Sciatic nerve (tissue), 2 donors: ENCODE results near the gene SLC16A11. TPM values are rescaled to one million over a fixed set of nuclear protein-coding genes. Genes with fewer than 3 reads are reported as not detected.
"Not testable (repeated sequence)": the region's sequence is repeated elsewhere in the genome, so short reads cannot be mapped to it uniquely, and the experiment has no call there.

Source experiments
- ATAC-seq: fragments of 200-7000 bp; cut with Tn5 transposase; one replicate; pipeline ENCODE4 v1.9.1; 2020; ENCODE audit warnings: mild to moderate bottlenecking, moderate library complexity
- DNase-seq: peaks from one replicate; pipeline ENCODE4 v3.0.0-alpha.2; 2020; ENCODE audit warnings: low spot score
- intact Hi-C: fragments of 100-400 bp; cut with DNase I; formaldehyde crosslinking; loops from one replicate; pipeline ENCODE4 v1.14.2; 2022
- total RNA-seq: library from RNA; stranded (reverse); fragmentation: NEBNext Ultra II Directional; extraction: Animal tissue kit (Norgen Biotek cat#: 25700); gene quantifications from one replicate; pipeline ENCODE4 v1.2.1, GENCODE V29; 2021
- donor health status: DM: no; HTN: no; CAD: no.
- donor health status: DM: no; HTN: no; CAD: no.

Gene SLC16A11, protein sequence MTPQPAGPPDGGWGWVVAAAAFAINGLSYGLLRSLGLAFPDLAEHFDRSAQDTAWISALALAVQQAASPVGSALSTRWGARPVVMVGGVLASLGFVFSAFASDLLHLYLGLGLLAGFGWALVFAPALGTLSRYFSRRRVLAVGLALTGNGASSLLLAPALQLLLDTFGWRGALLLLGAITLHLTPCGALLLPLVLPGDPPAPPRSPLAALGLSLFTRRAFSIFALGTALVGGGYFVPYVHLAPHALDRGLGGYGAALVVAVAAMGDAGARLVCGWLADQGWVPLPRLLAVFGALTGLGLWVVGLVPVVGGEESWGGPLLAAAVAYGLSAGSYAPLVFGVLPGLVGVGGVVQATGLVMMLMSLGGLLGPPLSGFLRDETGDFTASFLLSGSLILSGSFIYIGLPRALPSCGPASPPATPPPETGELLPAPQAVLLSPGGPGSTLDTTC
- 0.89 TPM for total RNA-seq

DNA sequence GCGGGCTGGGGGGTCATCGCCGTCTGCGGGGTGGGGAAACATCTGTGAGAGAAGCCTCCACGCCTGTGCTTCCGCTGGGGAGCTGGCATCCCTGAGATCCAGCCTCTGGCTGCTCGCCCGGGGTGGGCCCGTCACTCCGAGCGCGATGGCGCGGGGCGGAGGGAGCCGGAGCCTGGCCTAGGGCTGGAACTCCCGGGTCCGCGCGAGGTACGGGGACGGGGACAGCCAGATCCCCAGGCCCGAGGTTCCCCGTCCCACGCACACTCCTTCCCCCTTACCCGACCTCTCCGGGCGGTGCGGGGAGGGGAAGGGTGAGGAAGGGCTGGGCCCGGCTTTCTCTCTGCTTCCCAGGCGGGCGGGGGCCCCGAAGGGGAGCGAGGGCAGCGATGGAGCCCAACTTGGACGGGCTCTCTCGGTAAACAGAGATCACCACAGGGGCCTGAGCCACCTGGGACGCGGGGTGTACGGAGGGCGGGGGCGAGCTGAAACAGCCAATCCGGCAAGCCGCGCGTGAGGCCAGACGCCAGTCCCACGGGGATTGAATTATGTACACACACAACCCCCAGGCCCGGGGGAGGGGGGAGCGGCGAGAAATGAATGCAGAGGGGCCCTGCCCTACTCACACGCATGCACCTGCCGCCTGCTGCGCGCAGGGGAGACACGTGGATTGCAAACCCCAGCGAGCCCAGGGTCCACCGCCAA is at the start of gene SLC16A11:
SLC16A11 (minus strand) TSS at position 596 of the 702 bp plus-strand sequence; CDS start at position 17, 579 bp downstream.
- intact Hi-C loops = no loop called here
- DNase-seq = no peak
- peak; percentile 53 for ATAC-seq

DNA sequence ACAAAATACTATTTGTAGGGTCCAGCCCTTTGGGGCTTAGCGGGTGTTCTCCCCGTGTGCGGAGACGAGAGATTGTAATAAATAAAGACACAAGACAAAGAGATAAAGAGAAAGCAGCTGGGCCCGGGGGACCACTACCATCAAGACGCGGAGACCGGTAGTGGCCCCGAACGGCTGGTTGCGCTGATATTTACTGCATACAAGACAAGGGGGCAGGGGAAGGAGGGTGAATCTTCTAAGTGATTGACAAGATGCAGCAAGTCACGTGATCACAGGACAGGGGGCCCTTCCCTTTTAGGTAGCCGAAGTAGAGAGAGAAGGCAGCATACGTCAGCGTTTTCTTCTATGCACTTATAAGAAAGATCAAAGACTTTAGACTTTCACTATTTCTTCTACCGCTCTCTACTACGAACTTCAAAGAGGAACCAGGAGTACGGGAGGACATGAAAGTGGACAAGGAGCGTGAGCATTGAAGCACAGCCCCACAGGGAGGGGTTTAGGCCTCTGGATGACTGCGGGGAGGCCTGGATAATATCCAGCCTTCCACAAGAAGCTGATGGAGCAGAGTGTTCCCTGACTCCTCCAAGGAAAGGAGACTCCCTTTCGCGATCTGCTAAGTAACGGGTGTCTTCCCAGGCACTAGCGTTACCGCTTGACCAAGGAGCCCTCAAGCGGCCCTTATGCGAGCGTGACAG is 47.6 kb upstream of the SLC16A11 start:
- intact Hi-C loops, DNase-seq, ATAC-seq: not testable (repeated sequence)

DNA sequence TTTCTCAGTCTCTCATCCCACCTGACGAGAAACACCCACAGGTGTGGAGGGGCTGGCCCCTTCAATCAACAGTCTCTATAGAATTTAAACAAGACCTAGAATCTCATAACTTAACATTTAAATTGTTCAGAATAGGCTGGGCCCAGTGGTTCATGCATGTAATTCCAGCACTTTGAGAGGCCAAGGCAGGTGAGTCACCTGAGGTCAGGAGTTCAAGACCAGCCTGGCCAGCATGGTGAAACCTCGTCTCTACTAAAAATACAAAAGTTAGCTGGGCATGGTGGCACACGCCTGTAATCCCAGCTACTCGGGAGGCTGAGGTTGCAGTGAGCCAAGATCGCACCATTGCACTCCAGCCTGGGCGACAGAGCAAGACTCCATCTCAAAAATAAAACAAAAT is 45.7 kb upstream of the SLC16A11 start:
- ATAC-seq, DNase-seq, intact Hi-C loops: not testable (repeated sequence)

DNA sequence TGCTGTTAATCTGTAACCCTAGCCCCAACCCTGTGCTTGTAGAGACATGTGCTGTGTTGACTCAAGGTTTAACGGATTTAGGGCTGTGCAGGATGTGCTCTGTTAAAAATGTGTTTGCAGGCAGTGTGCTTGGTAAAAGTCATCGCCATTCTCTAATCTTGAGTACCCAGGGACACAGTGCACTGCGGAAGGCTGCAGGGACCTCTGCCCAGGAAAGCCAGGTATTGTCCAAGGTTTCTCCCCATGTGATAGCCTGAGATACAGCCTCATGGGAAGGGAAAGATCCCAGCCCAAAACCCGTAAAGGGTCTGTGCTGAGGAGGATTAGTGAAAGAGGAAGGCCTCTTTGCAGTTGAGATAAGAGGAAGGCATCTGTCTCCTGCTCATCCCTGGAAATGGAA is 44.5 kb upstream of the SLC16A11 start:
- ATAC-seq, intact Hi-C loops, DNase-seq: not testable (repeated sequence)

DNA sequence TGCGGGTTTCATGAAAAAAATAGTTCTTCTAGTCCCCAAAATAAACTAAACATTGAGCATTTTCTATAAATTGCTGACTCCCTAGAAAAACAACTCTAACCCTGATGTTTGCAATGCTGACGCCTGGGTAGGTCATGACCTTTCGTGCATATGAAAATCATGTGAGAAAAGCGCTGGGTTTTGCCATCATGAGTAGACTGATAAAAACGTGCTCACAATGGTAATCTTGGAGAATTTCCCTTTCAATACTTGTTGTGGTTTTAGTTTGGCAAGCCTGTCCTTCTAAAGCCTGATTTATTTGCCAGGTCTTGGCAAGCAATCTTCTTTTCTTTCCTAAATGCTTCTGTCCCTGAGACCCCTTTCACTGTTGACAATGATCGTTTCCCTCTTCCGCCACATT is 40.2 kb upstream of the SLC16A11 start:
- DNase-seq (no peak), ATAC-seq (no peak)
- intact Hi-C loops = no loop called here

DNA sequence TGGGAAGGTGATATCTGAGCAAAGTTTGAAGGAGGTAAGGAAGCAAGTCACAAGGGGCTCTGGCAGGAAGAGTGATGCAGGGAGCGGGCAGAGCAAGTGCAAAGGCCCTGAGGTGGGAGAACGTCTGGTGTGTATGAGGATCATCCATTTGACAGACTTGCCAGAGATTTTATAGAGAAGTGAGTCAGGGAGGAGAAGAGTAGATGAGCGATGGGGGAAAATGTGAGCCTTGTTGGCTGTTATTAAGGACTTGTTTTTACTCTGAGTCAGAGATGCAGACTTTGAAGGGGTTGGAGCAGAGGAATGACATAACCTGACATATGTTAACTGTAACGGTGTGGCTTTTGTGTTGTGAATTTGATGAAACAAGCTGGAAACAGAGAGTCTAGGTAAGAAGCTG is 39.7 kb upstream of the SLC16A11 start:
- ATAC-seq (no peak), DNase-seq (no peak)
- intact Hi-C loops = no loop called here

DNA sequence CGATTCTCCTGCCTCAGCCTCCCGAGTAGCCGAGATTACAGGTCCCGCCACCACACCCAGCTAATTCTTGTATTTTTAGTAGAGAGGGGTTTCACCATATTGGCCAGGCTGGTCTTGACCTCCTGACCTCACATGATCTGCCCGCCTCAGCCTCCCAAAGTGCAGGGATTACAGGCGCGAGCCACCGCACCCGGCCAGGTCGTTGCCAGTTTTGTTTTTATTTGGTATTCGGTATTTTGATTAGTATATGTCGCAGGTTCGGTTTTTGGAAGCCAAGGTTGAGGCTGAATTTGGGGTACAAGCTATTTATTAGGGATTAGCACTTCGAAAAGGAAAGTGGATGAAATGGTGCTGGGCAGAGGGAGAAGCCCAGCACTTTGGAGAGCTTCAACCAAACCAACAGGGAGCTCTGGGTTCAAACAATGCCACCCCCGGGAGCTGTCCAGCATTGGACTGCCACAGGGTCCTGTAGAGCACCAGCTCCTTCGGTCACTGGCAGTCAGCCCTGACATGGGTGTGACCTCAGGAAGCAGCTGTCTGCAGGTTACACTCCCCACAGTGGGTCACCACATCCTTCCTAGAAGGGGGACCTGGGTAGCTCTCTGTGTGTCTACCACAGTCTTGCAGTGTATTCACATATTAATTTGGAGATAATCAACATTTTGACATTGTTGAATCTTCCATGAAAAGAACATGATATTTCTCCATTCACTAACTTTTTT is 37.6 kb upstream of the SLC16A11 start:
- DNase-seq (no peak), ATAC-seq (no peak)
- intact Hi-C loops = no loop called here

DNA sequence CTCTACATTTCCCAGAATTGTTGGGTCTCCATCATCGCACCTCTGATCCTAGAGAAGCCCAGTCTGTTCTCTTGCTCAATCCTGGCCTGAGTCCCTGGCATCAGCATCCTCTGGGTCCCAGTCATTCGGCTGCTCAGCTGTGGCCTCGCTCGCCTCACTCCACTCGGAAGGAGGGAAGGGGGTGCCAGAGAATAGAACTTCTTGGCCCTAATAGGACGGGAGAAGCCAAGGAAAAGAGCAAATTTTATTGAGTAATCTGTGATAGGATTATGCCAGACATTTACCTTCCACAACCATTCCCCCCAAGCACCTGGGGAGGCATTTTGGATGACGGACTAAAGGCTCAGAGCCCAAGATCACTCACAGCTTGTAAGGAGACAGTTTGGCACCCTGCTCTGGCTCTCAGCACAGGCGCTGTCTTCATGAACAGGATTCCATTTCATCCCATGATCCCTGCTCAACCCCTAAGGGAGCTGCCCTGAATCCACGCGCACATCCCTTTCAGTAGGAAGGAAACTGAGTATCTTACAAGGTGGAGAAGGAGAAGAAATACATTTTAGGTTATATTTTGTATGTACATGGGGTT is 36.7 kb upstream of the SLC16A11 start:
- DNase-seq (peak; percentile 70), ATAC-seq (peak; percentile 95)

DNA sequence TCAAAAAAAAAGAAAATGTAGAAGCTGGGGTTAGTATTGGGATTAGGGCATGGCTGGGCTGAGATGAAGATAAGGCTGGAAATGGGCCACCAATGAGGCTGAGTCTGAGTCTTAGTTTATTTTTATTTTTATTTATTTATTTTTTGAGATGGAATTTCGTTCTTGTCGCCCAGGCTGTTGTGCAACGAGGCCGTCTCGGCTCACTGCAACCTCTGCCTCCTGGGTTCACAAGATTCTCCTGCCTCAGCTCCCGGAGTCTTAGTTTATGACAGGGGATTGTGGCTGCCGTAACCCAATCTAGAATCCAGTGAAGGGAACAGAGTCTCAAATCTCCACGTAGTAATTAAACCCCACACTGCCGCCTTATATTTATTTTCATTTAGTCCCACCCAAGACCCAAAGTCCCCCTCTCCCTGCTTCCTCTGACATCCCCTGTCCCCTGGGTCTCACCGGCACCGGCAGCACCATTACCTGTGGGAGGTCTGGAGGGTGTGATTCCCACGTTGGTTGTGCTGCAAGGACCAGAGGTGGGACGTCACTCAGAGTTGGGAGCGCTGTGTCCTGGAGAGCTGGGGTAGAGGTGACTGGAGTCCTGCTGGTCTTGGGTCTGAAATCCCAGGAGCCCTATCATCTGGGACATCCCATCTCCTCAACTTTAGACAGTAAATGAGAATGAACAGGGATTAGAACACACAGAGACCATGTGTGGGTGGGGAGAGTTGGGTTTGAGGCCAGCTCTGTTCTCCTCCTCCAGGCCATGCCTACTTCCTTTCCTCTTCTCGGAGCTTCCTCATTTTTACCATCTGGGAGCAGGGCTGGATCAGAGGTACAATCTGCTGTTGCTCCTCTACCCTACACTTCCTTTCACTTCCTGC is 35.9 kb upstream of the SLC16A11 start, which contains the start of gene CLEC10A:
CLEC10A (minus strand) TSS at position 671 of the 875 bp plus-strand sequence. CDS start 1,439 bp downstream, outside the sequence.
- DNase-seq (no peak), ATAC-seq (peak; percentile 54)
- intact Hi-C loops = no loop called here

More for the DNA sequence above, 36.7 kb upstream of the SLC16A11 start:
- intact Hi-C loops = no loop called here

DNA sequence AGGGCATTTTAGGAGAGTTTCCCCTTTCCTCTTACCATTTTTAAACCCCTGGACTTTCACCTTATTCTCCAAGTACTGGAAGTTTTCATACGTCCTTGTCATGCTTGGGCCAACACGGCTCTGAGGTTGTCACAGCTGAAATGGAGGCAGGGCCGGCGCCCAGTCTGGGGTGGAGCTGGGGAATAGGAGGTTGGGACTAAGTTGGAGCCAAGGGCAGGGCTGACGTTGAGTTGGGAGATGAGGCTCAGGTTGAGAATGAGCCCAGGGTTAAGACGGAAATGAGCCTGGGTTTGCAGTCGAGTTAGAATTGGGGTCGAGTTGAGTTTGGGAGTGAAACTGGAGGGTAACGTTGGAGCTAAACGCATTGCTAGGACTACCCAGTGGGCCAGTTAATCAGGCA is 34.8 kb upstream of the SLC16A11 start:
- ATAC-seq (no peak), DNase-seq (no peak)
- intact Hi-C loops = no loop called here

DNA sequence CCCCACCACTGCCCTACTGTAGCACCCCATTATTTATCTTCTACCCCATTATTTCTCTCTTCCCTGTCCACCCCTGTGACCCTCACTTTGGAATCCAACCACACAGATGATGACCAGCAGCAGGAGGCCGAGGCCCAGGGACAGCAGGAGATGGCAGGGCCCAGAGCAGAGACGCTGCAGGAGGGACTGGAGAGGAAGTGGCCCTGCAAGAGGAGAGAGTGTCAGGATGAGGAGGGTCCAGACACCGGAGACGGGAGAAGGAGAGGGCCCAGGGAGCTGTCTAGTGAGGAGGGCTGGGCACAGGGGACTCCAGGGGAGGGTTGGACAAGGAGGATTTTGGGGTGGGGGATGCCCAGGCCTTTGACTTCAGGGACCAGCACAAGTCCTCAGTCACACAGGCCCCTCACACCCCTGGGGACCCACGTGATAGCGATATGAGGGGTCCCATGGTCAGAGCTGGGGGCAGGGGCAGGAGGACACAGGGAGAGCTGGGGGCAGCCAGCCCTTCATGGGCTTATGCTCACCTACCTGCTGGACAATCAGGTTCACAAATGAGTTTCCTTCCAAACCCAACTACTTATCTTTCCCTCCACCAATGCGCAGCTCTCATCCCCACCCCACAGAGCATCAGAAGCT is 34.1 kb upstream of the SLC16A11 start:
- DNase-seq (no peak), ATAC-seq (no peak)

DNA sequence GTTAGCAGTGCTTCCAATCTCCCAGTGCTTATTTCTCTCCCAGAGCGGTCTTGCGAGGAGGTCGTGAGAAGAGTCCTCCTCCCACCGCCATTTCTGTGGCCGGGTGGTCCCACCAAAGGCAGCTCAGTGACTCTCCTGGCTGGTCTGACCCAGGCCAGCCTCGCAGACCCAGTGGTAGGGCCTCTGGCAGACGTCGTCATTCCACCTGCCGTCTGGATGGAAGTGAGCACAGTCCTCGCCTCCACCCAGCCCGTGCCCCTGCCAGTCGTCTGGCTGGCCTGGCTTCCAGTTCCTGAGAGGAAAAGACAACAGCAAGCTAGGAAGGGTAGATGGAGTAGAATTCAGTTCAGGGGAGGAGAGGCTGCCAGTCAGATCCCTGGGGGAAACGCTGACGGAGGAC is 31.0 kb upstream of the SLC16A11 start:
- no peak for ATAC-seq
- intact Hi-C loops = no loop called here
- no peak for DNase-seq

More for the DNA sequence above, 34.1 kb upstream of the SLC16A11 start:
- intact Hi-C loops = no loop called here

DNA sequence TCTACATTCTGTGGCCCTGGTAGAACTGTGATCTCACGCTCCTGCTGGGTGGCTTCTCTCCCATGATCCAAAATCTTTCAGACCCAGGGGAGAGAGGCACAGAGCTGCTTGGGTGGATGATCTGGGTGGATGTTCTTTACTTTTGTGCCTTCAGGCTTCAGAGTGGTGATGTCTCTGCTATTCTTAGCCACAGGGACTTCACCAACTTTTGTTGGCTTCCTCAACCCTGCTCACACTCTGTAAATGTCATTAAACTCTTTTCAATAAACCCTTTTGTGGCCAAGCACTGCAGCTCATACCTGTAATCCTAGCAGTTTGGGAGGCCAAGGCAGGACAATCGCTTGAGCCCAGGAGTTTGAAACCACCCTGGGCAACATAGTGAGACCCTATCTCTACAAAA is 28.5 kb upstream of the SLC16A11 start:
- intact Hi-C loops = no loop called here
- no peak for ATAC-seq
- no peak for DNase-seq

DNA sequence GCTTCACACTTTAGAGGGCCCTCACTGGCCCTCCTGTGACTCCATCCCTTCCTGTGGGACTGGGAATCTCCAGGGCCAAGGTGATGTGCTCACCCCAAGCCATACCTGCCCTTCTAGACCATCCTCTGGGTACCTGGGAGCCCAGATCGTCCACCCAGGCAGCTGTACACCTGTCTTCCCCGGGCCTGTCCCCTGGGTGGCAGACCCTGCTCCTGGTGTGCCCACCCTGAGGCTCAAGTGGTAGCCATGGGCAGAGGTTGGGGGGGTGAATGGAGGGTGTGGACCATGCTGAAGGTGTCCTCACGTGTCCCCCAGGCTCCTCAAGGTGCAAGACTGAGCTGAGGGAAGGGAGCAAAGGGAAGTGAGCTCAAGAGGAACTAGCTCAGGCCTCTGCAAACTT is 26.8 kb upstream of the SLC16A11 start:
- intact Hi-C loops = no loop called here
- no peak for DNase-seq
- no peak for ATAC-seq

DNA sequence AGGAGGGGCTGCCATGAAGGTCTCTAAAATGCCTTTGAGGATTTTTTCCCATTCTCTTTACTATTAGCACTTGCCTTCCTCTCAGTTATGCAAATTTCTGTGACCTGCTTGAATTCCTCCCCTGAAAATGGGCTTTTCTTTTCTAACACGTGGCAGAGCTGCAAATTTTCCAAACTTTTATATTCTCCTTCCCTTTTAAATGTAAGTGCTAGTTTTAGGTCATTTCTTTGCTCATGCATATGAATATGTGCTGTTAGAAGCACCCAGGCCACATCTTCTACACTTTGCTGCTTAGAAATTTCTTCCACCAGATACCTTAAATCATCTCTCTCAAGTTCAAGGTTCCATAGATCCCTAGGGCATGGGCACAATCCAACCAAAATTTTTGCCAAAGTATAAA is 24.4 kb upstream of the SLC16A11 start:
- ATAC-seq (no peak), DNase-seq (no peak)
- intact Hi-C loops = no loop called here

DNA sequence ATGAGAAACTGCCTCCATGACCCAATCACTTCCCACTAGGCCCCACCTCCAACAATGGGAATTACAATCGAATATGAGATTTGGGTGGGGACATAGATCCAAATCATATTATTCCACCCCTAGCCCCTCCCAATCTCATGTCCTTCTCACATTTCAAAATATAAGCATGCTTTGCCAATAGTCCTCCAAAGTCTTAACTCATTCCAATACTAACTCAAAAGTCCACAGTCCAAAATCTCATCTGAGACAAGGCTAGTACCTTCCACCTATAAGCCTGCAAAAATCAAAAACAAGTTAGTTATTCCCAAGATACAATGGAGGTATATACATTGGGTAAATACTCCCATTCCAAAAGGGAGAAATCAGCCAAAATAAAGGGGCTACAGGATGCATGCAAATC is 23.3 kb upstream of the SLC16A11 start:
- ATAC-seq = no peak
- intact Hi-C loops = no loop called here

DNA sequence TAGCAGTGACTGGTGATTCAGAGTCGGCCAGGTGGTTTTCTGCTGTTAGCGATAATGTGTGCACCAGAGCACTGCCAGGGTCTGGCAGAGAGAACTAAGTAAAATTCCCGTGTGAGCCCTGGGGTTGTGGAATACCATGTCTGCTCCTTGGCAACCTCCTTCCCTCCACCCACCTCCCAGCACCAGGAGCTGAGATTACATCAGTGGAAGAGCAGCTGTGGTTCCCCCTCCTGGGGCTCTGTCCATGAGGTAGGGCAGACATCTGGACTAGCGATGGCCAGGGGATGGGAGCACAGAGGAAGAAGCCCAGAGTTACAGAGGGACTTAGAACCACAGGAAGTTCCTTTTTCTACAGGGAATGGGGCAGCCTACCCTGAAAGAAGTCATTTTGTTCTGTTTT is 20.4 kb upstream of the SLC16A11 start:
- DNase-seq = no peak
- intact Hi-C loops = no loop called here
- no peak for ATAC-seq

More for the DNA sequence above, 23.3 kb upstream of the SLC16A11 start:
- no peak for DNase-seq
